Measurements from ENCODE around the gene YEATS2. TPM values are rescaled to one million over a fixed set of nuclear protein-coding genes. Genes with fewer than 3 reads are reported as not detected.

YEATS2 gene
- total RNA-seq, 4 donors from 2014 or later, result 30.0 to 42.5 (median 37.7) TPM

DNA sequence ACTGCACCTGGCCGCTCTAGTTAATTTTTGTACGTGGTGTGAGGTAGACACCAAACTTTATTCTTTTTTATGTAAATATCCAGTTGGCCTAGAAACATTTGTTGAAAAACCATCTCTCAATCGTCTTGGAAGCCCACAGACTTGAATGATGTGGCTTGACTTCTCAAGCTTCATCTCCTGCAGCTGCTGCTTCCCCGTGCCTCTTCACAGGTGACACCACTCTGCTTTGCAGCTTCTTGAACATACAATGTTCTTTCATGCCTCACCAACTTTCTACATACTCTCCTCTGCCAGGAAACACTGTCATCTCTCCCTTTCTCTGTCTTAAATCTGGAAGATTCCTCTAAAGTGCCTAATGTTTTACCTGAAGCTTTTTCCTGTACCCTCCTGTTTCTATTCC lies 92.2 kb downstream of the YEATS2 start:
- Histone ChIP-seq H3K4me3 (replicated peaks in 1 of 3) (no peak overlapping the region), H3K27me3 (no peaks in the 10 kb centered on the region), H3K27ac (no peak overlapping the region), H3K4me1 (no peaks in the 10 kb centered on the region), H3K36me3 (peaks cover 23 to 41% of the 10 kb centered on the region in 2 donors), H3K9me3 (no peaks in the 10 kb centered on the region)
- WGBS, 2 donors, result 80 to 88% methylated on average over 4 of the region's 4 CpGs
- TF ChIP-seq POLR2A (IDR thresholded peaks at IDR 0.05) (no peak), CTCF (IDR thresholded peaks at IDR 0.05) (no peak)
- no peak for DNase-seq
- intact Hi-C loops (cut with DNase I), result no loop called here

- Histone ChIP-seq H3K27me3 (no peaks in the 10 kb centered on the region), H3K9me3 (no peaks in the 10 kb centered on the region), H3K36me3 (peaks cover 23 to 41% of the 10 kb centered on the region in 2 donors), H3K4me3 (replicated peaks in 1 of 3) (no peak overlapping the region), H3K4me1 (no peaks in the 10 kb centered on the region), H3K27ac (no peak overlapping the region)
- no peak for TF ChIP-seq POLR2A (IDR thresholded peaks at IDR 0.05)
- no peak for TF ChIP-seq CTCF (IDR thresholded peaks at IDR 0.05)
- DNase-seq, result no peak
- 96 to 97% methylated on average over 16 of the region's 16 CpGs for WGBS, 2 donors
- intact Hi-C loops (cut with DNase I), result no loop called here
These were observed 93.1 kb downstream of the YEATS2 start for GRCh38 chr3:183790700-183791099.

GRCh38 chr3:183792976-183793375 lies 95.4 kb downstream of the YEATS2 start:
- Histone ChIP-seq H3K4me1 (no peaks in the 10 kb centered on the region), H3K27me3 (no peaks in the 10 kb centered on the region), H3K27ac (no peak overlapping the region), H3K36me3 (peaks cover 10 to 33% of the 10 kb centered on the region in 2 donors), H3K4me3 (replicated peaks in 1 of 3) (no peak overlapping the region), H3K9me3 (no peaks in the 10 kb centered on the region)
- DNase-seq, result no peak
- 91 to 93% methylated on average over 6 of the region's 6 CpGs for WGBS, 2 donors
- TF ChIP-seq POLR2A (IDR thresholded peaks at IDR 0.05), result no peak
- TF ChIP-seq CTCF (IDR thresholded peaks at IDR 0.05), result no peak
- intact Hi-C loops (cut with DNase I), result no loop called here

DNA sequence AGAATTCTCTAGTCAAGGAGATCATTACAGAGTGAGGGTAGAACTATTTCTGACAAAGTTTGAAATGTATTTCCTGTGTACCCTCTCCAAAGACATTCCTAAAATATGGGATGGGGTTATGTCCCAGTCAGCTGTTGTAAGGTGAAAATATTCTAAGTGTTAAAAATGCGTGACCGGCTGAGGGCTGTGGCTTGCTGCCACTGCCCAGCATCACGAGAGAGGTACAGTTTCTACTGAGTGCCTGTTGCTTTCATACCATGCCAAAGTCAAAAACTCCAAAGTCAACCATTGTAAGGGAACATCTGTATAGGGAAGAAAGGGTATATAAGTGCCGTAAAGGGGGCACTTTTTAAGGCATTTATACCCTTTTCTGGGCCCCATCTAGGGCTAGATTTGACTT lies 96.9 kb downstream of the YEATS2 start:
- no peak overlapping the region for H3K4me3 ChIP-seq (replicated peaks in 1 of 3)
- no peaks in the 10 kb centered on the region for H3K9me3 ChIP-seq
- no peaks in the 10 kb centered on the region for H3K4me1 ChIP-seq
- peak in 1 of 2 donors; percentile 32 for DNase-seq
- H3K27ac ChIP-seq, result no peak overlapping the region
- H3K36me3 ChIP-seq, result peaks cover 24 to 43% of the 10 kb centered on the region in 2 donors
- TF ChIP-seq POLR2A (IDR thresholded peaks at IDR 0.05) (no peak), CTCF (IDR thresholded peaks at IDR 0.05) (no peak)
- 83 to 85% methylated on average over 4 of the region's 4 CpGs for WGBS, 2 donors
- H3K27me3 ChIP-seq, result no peaks in the 10 kb centered on the region
- intact Hi-C loops (cut with DNase I), result no loop called here

GRCh38 chr3:183796372-183796771 lies 98.8 kb downstream of the YEATS2 start:
- intact Hi-C loops (cut with DNase I), result no loop called here

More at GRCh38 chr3:183796372-183796771, 98.8 kb downstream of the YEATS2 start:
- H3K9me3 ChIP-seq, result no peaks in the 10 kb centered on the region
- 88 to 95% methylated on average over 6 of the region's 6 CpGs for WGBS, 2 donors
- peaks cover 34 to 43% of the 10 kb centered on the region in 2 donors for H3K36me3 ChIP-seq
- H3K4me1 ChIP-seq, result no peaks in the 10 kb centered on the region
- no peaks in the 10 kb centered on the region for H3K27me3 ChIP-seq
- no peak for DNase-seq
- no peak overlapping the region for H3K4me3 ChIP-seq (replicated peaks in 1 of 3)
- no peak overlapping the region for H3K27ac ChIP-seq
- TF ChIP-seq POLR2A (IDR thresholded peaks at IDR 0.05) (no peak), CTCF (IDR thresholded peaks at IDR 0.05) (no peak)
